SU-DHL-6 (cell line): ENCODE data around the gene VSTM2L.

Experiments used
- CTCF ChIP-seq: fragments of 200-600 bp; sonication (generic); IDR thresholded peaks from one replicate; pipeline ENCODE4 v1.5.1; 2017; ENCODE audit warnings: antibody characterized with exemption, mild to moderate bottlenecking, low read length, moderate library complexity; ENCODE audit not compliant: insufficient read depth, poor library complexity, severe bottlenecking
- EZH2phosphoT487 ChIP-seq: fragments of 200-600 bp; sonication (generic), shearing (Covaris generic); conservative IDR thresholded peaks from 2 replicates; pipeline ENCODE4 v1.6.1; 2018; ENCODE audit warnings: mild to moderate bottlenecking, antibody characterized with exemption, low read length, moderate library complexity, mixed read lengths

- TF ChIP-seq CTCF (no peak), EZH2phosphoT487 (no peak)
Observed at GRCh38 chr20:37973059-37973910, 70.4 kb downstream of the VSTM2L start.
